Measurements from ENCODE around the gene ARL8B.

- TF ChIP-seq CTCF (IDR thresholded peaks at IDR 0.05) (no peak), EZH2 (IDR thresholded peaks at IDR 0.05) (no peak)
Observed at GRCh38 chr3:5165698-5166097, 43.6 kb downstream of the ARL8B start.
